HG02610 (cell line): ENCODE results near the gene KATNBL1.
"Not testable (repeated sequence)": the region's sequence is repeated elsewhere in the genome, so short reads cannot be mapped to it uniquely, and the experiment has no call there.

Experiments used
- ATAC-seq: cut with Tn5 transposase; IDR thresholded peaks from one replicate; pipeline ENCODE4 v1.9.1; 2021; ENCODE audit warnings: mild to moderate bottlenecking, moderate library complexity; ENCODE audit not compliant: unreplicated experiment

KATNBL1 gene

DNA sequence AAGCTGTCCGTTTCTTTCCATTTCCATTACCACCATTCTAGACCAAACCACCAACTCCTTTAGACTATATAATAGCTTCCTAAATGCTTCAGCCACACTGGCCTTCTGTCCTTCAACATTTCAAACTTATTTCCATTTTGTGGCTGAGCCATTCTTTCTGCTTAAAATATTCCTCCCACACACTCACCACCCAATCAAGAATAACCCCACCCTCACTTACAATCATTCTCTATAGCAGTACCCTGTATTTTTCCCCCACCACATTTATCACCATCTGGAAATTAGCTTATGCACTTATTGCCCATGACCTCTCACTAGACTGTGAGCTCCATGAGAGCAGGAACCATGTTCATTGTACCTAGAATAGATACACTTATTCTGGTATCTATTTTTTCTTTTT is 6.6 kb downstream of the KATNBL1 start:
- ATAC-seq: no peak

DNA sequence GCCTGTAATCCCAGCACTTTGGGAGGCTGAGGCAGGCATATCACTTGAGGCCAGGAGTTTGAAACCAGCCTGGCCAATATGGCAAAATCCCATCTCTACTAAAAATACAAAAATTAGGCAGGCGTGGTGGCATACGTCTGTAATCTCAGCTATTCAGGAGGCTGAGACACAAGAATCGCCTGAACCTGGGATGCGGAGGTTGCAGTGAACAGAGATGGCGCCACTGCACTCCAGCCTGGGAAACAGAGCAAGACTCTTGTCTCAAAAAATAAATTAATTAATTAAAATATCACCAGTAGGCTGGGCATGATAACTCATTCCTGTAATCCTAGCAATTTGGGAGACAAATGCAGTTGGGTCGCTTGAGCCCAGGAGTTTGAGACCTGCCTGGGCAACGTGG is 16.6 kb downstream of the KATNBL1 start:
- ATAC-seq: not testable (repeated sequence)

DNA sequence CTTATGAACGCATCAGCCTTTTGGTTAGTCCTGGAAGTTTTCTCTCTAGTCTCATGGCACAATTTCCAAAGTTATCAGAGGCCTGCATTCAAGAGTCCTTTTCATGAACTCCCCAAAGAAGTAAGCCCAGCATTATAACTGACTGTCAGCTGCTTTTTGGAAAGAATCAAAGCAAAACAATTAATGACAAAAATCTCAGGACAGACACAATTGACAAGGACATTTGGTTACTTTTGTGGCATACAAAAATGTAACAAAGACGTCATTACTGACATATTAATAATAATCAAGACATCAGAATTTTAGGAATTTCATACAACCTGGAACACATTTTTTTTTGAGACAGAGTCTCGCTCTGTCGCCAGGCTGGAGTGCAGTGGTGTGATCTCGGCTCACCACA is 21.2 kb downstream of the KATNBL1 start:
- no peak for ATAC-seq

DNA sequence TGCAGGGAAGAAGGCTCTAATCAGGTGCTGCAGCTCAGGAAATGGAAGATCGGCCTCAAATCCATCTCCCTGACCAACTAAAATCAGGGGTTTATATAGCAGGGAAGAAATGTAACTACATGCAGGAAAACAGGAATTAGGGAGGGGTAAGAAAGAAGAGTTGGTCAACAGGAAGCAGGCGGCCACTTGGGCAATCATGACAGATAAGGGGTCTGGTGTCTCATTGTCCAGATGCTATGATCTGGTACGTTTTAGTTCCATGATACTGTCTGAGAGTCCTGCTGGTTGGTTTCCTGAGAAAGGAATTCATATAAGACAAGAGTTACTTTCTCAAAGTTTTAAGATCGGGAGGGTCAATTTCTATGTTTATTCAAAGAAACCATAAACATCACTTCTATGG is 24.2 kb downstream of the KATNBL1 start:
- no peak for ATAC-seq

DNA sequence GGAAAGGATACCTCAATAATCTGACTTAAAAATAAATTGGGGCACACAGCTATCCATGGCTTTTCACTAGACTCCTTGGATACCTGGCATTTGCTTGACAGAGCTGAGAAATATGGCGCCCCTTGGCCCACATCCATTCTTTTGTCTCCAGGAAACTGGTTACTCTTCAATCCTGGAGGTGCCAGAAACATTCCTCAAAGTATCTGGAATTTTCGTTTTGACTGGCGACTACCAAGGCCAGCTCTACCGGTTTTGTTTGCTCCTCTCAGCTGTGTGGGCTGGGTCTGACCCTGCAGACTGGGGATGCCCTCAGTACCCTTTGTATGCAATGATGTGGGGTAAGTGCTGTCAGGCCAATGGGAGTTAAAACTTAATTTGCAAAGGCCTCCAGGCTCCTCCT is 27.0 kb downstream of the KATNBL1 start:
- no peak for ATAC-seq

DNA sequence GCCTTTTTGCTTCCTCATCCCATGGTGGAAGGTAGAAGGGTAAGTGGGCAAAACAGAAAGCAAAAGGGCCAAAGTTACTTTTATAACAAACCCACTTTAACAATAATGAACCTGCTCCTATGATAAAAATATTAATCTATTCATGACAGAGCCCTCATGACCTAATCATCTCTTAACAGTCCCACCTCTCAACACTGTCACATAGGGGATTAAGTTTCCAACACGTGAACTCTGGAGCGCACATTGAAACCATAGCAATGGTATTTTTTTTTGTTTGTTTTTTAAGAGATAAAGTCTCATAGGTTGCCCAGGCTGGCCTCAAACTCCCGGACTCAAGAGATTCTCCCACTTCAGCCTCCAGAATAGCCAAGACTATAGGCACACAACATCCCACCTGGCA is 30.7 kb downstream of the KATNBL1 start:
- no peak for ATAC-seq

DNA sequence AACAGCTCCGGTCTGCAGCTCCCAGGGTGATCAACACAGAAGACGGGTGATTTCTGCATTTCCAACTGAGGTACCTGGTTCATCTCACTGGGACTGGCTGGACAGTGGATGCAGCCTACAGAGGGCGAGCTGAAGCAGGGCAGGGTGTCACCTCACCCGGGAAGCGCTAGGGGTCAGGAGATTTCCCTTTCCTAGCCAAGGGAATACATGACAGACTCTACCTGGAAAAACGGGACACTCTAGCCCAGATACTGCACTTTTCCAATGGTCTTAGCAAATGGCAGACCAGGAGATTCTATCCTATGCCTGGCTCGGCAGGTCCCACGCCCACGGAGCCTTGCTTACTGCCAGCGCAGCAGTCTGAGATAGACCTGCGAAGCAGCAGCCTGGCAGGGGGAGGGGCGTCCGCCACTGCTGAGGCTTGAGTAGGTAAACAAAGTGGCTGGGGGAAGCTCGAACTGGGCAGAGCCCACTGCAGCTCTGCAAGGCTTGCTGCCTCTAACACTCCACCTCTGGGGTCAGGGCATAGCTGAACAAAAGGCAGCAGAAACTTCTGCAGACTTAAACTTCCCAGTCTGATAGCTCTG is 43.8 kb downstream of the KATNBL1 start:
- ATAC-seq: not testable (repeated sequence)

DNA sequence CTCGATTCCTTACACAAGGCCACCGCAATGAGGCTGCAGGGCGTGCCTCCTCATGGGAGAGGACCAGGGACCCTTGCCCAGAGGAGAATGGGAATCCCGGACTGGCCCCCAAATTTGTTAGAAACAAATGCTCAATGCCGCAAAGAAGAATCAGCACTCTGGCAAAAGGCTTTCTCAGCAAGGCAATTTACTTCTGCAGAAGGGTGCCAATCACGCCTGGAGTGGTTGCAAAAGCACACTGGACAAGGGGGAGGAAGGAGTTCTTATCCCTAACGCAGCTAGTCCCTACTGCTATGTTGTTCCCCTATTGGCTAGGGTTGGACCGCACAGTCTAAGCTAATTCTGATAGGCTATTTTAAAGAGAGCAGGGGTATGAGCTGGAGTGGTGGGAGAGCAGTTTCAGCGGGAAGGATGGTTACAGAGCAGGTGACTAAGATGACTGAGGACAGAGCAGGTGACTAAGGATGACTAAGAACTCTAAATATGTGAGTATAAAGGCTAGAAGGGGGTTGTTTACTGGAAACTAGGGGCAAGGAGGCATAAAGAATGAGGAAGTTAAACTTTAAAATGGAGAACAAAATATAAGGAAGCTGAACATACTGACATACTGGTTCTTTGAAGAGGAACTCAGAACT is 48.5 kb downstream of the KATNBL1 start:
- no peak for ATAC-seq

DNA sequence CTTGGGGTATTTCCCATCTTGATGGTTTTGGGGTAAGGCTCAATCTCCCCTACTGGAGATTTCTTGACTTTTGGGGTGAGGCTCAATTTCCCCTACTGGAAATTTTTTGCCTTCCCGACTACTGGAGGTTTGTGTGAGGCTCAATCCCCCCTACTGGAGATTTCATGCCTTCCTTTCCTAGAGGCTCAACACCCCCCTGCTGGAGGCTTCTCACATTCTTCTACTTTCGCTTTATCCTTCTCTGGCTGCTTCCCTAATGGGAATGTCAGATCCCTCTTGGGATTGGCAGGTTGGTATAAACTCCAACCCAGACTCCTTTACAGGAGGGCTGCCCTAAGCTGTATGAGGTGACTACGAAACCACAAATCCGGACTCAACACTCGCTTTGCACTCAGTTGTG is 49.2 kb downstream of the KATNBL1 start:
- ATAC-seq: no peak

DNA sequence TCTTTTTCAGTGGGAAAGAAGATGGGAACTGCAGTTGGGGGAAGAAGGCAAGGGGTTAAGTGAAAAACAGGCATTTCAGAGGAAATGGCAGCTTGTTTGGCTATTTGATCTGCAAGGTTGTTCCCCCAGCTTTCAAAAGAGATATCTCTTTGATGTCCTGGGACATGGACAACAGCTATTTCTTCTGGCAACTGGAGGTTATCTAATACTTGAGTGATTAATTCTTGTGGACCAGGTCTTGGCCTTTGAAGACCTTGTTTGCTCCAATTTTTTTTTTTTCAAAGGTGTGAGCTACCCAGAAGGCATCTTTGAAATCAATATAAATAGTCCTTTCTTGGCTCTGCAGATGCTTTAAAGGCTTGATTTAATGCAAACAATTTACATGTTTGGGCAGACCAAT is 51.5 kb downstream of the KATNBL1 start:
- no peak for ATAC-seq

DNA sequence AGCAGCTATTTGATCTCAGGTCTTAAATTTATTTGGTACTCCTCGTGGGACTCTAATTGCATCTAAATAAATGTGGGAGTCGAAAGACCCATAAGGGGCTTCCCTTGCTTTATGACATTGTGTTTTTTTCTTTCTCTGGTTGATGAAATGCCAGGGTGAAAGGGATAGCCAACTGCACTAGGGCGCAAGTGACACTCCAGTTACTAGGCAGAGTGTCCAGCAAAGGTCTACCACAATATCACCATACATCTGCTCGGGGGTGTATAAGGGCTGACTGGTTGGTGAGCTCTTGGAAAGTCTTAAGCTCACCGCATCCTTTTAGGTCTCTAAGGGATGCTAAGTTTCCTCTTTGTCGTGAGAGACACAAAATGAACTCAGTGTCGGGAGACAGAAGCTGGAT is 54.0 kb downstream of the KATNBL1 start:
- ATAC-seq: no peak

DNA sequence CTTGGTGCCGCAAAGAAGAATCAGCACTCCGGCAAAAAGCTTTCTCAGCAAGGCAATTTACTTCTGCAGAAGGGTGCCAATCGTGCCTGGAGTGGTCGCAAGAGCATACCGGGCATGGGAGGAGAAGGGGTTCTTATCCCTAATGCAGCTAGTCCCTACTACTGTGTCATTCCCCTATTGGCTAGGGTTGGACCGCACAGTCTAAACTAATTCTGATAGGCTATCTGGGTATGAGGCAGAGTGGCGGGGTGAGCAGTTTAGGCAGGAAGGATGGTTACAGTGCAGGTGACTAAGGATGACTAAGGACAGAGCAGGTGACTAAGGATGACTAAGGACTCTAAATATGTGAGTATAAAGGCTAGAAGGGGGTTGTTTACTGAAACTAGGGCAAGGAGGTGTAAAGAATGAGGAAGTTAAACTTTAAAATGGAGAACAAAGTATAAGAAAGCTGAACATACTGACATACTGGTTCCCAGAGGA is 55.1 kb downstream of the KATNBL1 start:
- ATAC-seq: no peak

DNA sequence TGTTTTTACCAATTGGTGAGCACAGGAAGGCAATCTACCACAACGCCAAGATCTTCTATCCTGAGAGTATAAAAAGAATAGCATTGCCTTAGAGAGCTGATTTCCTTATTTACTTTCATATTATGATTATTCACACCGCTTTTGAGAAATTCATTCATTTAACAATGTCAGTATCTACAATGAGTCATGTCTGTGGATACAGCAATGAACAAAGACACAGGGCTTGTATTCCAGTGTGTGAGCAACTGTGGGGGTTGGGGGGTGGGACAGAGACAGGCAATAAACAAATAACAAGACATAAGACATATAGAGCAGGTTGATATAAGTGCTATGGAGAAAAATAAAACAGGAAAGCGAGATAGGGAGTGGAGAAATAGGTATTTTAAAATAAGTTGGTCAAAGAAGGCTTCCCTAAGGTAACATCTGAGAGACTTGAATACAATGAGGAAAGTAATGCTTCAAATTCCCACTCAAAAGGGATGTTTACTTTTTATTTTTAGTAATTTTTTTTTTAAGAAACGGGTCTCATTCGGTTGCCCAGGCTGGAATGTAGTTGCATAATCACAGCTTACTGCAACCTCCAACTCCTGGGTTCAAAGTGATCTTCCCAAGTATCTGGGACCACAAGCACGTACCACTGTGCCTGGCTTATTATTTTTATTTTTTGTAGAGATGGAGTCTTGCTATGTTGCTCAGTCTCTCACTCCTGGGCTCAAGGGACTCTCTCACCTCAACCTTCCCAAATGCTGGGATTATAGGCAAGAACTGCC is 62.3 kb downstream of the KATNBL1 start:
- no peak for ATAC-seq

DNA sequence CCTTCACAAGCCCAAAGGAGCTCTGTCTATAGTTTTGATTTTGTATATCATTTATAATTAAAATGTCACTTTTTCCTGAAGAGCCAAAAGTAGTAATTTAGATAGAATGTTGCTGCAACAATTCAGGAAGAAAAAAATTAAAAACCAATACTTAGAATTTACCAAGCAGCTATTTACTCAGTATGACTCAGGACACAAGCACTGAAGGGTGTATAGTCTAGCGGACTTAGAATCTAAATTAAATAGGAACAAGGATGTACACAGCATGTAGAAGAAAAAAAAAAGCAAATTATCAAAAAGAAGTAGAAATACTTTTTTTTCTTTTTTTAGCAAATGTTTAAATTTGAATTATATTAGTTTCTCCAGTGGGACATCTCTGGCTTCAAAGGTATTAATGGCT is 76.4 kb downstream of the KATNBL1 start:
- no peak for ATAC-seq

DNA sequence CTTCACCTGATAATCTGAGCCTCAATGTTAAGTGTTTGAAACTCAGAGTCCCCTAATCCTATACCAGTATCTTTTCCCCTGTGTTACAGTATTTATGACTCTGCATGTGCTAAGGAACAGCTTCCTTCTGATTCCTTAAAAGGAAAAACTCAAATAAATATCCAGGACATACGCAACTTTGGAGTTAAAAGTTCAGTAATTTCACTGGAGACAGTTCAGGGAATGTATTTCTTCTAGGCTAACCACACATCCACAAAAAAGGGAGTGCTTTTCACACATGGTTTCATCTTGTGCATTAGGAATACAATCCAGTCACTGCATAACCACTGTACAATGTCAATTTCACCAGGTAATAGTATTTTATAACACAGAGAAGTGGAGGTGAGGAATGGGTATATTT is 77.0 kb downstream of the KATNBL1 start:
- no peak for ATAC-seq

DNA sequence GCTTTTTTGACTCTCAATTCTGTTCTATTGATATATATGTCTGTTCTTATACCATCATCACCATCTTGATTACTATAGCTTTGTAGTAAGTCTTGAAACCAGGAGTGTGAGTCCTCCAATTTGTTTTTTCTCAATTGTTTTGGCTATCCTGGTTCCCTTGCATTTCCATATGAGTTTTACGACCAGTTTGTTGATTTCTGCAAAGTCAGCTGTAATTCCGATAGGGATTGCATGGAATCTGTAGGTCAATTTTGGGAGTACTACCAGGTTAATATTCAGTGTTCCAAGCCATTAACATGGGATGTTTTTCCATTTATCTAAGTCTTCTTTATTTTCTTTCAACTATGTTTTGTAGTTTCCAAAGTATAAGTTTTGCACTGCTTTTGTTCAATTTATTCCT is 81.0 kb downstream of the KATNBL1 start:
- no peak for ATAC-seq

DNA sequence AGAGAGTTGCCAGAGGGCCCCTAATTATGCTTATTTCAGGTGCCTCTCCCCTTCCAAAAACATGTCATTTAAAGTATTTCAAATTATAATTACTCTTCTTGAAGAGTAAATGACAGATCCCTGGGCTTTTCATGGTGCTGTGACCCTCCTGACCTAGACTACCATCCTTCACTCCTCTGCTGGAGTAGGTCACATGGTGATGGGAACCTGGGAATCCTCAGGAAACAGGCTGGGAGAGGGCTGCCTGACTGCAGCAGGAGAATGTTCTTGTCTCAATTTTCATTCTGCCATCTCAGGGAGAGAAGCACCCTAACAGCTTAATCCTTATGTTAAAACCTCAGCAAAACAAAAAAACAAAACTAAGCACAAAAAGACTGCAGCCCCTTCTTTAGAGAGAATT is 83.4 kb downstream of the KATNBL1 start:
- no peak for ATAC-seq

DNA sequence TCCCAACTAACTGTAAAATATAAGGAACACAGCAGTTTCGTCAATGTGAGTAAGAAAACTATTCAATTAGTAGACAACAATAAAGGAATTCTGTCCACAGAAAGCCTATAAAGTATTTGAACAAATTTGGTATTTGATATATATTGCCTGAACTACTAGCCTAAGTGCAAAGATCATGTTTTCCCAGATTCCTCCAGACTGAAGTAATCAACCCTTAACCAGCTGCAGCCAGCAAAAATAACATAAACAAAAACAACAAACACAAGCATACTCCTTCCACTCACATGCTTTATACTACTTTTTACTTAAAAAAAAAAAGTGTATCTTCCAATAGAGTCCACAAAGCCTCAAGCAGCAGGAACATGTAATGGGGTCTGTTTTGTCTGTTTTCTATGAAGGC is 84.0 kb downstream of the KATNBL1 start:
- no peak for ATAC-seq

DNA sequence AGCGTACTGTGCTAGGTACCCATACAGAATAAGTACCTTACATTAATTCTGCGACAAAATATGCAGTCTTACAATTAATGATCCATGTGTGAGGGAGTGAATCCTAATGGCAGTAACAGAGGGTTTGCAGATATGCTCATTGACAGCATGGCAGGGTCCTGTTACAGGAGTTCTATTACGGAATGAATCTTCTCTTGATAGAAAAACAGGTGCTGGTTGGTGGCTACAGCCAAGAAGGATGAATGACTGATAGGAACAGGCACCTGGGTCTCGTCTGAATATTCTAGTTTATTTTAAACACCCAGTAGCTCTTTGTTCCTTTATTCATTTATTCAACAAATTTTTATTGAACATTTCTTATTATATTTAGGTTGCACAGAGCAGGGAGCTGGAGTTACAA is 85.2 kb downstream of the KATNBL1 start:
- ATAC-seq: no peak

DNA sequence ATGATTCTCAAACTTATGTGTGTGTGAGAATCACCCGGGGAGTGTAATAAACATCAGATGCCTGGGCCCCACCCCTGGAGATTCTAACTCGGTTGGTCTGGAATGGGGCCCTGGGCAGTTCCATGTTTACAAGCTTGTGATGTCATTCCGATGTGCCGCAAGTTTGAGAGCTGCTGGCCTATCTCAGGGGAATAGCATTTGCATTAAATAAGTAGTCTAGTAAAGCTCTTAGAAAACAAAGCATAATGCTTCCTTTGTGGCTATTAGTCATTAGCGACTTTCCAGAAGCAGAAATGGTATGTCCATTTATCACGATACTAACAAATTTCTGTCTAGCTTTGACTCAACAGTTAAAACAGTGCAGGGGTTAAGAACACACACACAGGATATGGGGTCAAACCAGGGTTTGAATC is 87.1 kb downstream of the KATNBL1 start:
- no peak for ATAC-seq

DNA sequence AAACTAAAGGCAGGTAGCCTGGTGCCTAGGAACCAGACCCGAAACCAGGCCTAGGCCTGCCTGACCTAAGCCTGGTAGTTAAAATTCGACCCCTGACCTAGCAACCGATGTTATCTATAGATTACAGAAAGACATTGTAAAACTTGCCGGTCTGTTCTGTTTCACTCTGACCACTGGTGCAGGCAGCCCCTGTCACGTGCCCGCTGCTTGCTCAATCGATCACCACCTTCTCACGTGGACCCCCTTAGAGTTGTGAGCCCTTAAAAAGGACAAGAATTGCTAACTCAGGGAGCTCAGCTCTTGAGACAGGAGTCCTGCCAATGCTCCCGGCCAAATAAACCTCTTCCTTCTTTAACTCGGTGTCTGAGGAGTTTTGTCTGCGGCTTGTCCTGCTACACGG is 88.1 kb downstream of the KATNBL1 start:
- not testable (repeated sequence) for ATAC-seq

DNA sequence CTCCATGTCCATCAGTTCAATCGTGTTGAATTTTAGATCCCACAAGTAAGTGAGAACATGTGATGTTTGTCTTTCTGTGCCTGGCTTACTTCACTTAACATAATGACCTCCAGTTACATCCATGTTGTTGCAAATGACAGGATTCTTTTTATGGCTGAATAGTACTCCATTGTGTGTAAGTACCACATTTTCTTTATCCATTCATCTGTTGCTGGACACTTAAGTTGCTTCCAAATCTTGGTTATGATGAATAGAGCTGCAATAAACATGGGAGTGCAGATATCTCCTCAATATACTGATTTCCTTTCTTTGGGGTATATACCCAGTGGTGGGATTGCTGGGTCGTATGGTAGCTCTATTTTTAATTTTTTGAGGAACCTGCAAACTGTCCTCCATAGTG is 89.5 kb downstream of the KATNBL1 start:
- not testable (repeated sequence) for ATAC-seq
